ENCODE results near the gene DEFB129.

DEFB129 gene

DNA sequence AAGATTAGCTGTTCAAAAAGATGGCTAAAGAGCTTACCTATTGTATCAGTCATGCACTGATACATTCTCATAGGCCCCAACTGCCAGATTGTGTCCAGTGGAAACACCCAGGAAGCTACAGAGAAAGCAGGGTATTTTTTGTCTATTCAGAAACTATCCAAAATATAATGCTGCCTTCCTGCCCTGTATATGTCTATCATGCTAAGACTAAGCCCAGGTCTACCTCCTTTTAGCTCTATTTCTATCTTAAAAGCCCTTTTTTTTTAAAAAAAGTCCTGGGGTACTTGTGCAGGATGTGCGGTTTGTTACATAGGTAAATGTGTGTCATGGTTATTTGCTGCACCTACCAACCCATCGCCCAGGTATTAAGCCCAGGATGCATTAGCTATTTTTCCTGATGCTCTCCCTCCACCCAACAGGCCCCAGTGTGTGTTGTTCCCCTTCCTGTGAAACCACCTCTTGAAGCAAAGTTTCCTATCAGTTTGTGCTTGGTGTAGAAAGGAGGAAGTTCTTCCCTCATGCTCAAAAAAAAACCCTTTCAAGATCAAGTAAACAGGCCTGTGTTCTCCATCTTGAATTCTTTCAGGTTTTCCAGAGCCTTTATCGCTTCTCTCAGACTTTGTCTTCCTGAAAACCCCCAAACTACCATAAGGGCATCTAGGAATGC lies 514 bp downstream of the DEFB129 start:
- Histone ChIP-seq H3K4me1 (no peaks in the 10 kb centered on the region), H3K27me3 (ENCODE audit: control insufficient read depth, insufficient read depth, low read length) (peaks cover 3% of the 10 kb centered on the region), H2AFZ (no peak overlapping the region), H3K79me2 (no peaks in the 10 kb centered on the region), H3K9me3 (ENCODE audit: control insufficient read depth, low read length) (no peaks in the 10 kb centered on the region), H3K27ac (no peak overlapping the region), H3K36me3 (ENCODE audit: control insufficient read depth, insufficient read depth, low read length) (no peaks in the 10 kb centered on the region), H3K4me2 (ENCODE audit: low read length) (no peak overlapping the region), H3K4me3 (ENCODE audit: low read depth, low read length) (no peak overlapping the region), H3K9ac (no peak overlapping the region)
- no peak for TF ChIP-seq CTCF (IDR thresholded peaks at IDR 0.05)

DNA sequence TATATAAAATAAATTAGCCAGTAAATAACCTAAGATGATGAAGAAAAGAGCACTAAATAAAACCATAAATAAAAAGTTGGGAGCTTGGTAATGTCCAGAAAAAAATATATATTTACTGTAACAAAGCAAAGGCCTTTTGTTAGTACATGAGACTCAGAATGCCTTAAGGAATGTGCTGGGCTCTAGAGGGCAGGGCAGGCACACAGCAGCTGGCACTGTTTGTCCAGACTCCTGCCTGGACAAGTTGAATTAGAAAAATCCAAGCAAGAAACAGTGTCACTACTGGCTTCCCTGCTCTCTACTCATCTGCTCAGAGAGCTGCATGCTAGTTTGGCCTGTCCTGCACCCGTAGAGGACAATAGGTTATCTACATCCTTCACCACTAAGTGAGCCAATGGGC lies 8.8 kb downstream of the DEFB129 start:
- Histone ChIP-seq H3K79me2 (no peaks in the 10 kb centered on the region), H3K4me2 (ENCODE audit: low read length) (no peak overlapping the region), H3K27me3 (ENCODE audit: control insufficient read depth, insufficient read depth, low read length) (no peaks in the 10 kb centered on the region), H3K9me3 (ENCODE audit: control insufficient read depth, low read length) (no peaks in the 10 kb centered on the region), H3K36me3 (ENCODE audit: control insufficient read depth, insufficient read depth, low read length) (no peaks in the 10 kb centered on the region), H3K27ac (no peak overlapping the region), H2AFZ (no peak overlapping the region), H3K9ac (no peak overlapping the region), H3K4me1 (no peaks in the 10 kb centered on the region), H3K4me3 (ENCODE audit: low read depth, low read length) (no peak overlapping the region)
- peak; percentile 58 for TF ChIP-seq CTCF (IDR thresholded peaks at IDR 0.05)

- Histone ChIP-seq H3K79me2 (no peaks in the 10 kb centered on the region), H3K4me1 (no peaks in the 10 kb centered on the region), H3K4me2 (ENCODE audit: low read length) (no peak overlapping the region), H3K9ac (no peak overlapping the region), H3K4me3 (ENCODE audit: low read depth, low read length) (no peak overlapping the region), H3K36me3 (ENCODE audit: control insufficient read depth, insufficient read depth, low read length) (no peaks in the 10 kb centered on the region), H3K27ac (no peak overlapping the region), H3K9me3 (ENCODE audit: control insufficient read depth, low read length) (no peaks in the 10 kb centered on the region), H2AFZ (no peak overlapping the region), H3K27me3 (ENCODE audit: control insufficient read depth, insufficient read depth, low read length) (no peaks in the 10 kb centered on the region)
- TF ChIP-seq CTCF (IDR thresholded peaks at IDR 0.05): no peak
These were observed 10.4 kb downstream of the DEFB129 start for GRCh38 chr20:237489-237888.

DNA sequence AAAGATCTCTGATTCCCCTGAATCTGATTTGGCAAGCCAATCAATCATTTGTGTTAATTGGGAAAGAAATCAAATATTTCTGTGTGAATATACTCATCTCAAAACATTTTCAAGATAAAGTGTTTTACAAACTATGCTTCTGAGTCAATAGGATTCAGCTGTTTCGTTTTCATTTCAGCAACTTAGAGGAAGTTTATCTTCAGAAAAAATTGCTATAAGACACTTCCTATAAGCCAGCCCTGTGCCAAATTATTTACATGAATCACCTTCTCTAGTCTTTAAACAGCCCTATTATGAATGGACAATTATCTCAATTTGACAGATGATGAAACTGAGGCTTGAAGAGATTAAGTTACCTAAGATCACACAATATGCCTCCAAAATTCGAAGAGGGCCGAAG lies 10.9 kb downstream of the DEFB129 start:
- Histone ChIP-seq H3K9ac (no peak overlapping the region), H3K27me3 (ENCODE audit: control insufficient read depth, insufficient read depth, low read length) (no peaks in the 10 kb centered on the region), H3K4me1 (no peaks in the 10 kb centered on the region), H3K27ac (no peak overlapping the region), H3K79me2 (no peaks in the 10 kb centered on the region), H3K36me3 (ENCODE audit: control insufficient read depth, insufficient read depth, low read length) (no peaks in the 10 kb centered on the region), H3K4me2 (ENCODE audit: low read length) (no peak overlapping the region), H3K9me3 (ENCODE audit: control insufficient read depth, low read length) (no peaks in the 10 kb centered on the region), H3K4me3 (ENCODE audit: low read depth, low read length) (no peak overlapping the region), H2AFZ (no peak overlapping the region)
- TF ChIP-seq CTCF (IDR thresholded peaks at IDR 0.05): no peak

- no peak overlapping the region for H2AFZ ChIP-seq
- no peak overlapping the region for H3K4me2 ChIP-seq (ENCODE audit: low read length)
- no peak overlapping the region for H3K27ac ChIP-seq
- H3K36me3 ChIP-seq (ENCODE audit: control insufficient read depth, insufficient read depth, low read length): no peaks in the 10 kb centered on the region
- H3K79me2 ChIP-seq: no peaks in the 10 kb centered on the region
- H3K4me1 ChIP-seq: no peaks in the 10 kb centered on the region
- no peak for TF ChIP-seq CTCF (IDR thresholded peaks at IDR 0.05)
- H3K9ac ChIP-seq: no peak overlapping the region
- H3K9me3 ChIP-seq (ENCODE audit: control insufficient read depth, low read length): no peaks in the 10 kb centered on the region
- no peaks in the 10 kb centered on the region for H3K27me3 ChIP-seq (ENCODE audit: control insufficient read depth, insufficient read depth, low read length)
- H3K4me3 ChIP-seq (ENCODE audit: low read depth, low read length): no peak overlapping the region
These were observed 15.8 kb downstream of the DEFB129 start for GRCh38 chr20:242905-243304.

Measured in parathyroid adenoma (tissue), 2 donors.